WI38 (cell line): ENCODE measurements around the gene SMARCD1.

ENCODE experiments used
- H3K4me3 ChIP-seq: 2 replicates; pipeline ENCODE4 v1.5.1; 2011; ENCODE audit warnings: low read depth, mild to moderate bottlenecking, control low read depth, low read length
- TF ChIP-seq, protein P1 (sequence below): IDR thresholded peaks from 2 replicates; pipeline ENCODE4 v1.5.1; 2012; ENCODE audit warnings: low read depth, mild to moderate bottlenecking, control low read depth, low read length

The SMARCD1 gene

DNA sequence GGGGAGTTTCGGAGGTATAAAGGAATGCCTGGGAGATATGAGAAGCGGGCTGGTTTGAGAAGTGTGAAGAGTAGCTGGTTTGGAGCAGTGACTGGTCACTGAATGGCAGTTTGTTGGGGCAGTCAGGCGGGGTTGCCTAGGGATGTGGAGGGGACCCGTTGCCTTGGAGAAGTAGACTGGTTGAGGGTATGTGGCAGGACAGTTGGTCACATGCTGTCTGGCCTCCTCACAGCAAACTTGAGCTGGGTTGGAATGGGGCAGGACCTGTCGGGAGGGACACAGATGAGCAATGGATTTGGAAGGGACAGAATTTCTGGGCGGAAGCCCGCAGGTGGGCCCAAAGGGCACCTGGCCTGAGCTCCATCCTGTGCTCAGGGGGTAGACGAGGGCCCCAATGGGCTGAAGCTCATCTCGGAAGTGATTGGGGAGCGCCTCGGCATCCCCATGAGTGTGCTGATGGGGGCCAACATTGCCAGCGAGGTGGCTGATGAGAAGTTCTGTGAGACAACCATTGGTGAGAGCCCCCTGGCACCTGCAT is 20.8 kb downstream of the SMARCD1 start:
- TF ChIP-seq, protein P1, sequence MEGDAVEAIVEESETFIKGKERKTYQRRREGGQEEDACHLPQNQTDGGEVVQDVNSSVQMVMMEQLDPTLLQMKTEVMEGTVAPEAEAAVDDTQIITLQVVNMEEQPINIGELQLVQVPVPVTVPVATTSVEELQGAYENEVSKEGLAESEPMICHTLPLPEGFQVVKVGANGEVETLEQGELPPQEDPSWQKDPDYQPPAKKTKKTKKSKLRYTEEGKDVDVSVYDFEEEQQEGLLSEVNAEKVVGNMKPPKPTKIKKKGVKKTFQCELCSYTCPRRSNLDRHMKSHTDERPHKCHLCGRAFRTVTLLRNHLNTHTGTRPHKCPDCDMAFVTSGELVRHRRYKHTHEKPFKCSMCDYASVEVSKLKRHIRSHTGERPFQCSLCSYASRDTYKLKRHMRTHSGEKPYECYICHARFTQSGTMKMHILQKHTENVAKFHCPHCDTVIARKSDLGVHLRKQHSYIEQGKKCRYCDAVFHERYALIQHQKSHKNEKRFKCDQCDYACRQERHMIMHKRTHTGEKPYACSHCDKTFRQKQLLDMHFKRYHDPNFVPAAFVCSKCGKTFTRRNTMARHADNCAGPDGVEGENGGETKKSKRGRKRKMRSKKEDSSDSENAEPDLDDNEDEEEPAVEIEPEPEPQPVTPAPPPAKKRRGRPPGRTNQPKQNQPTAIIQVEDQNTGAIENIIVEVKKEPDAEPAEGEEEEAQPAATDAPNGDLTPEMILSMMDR, result no peak
- H3K4me3 ChIP-seq, result no peak overlapping the region

GRCh38 chr12:50106907-50107306 is 21.8 kb downstream of the SMARCD1 start:
- no peak overlapping the region for H3K4me3 ChIP-seq
- TF ChIP-seq, protein P1, result no peak

DNA sequence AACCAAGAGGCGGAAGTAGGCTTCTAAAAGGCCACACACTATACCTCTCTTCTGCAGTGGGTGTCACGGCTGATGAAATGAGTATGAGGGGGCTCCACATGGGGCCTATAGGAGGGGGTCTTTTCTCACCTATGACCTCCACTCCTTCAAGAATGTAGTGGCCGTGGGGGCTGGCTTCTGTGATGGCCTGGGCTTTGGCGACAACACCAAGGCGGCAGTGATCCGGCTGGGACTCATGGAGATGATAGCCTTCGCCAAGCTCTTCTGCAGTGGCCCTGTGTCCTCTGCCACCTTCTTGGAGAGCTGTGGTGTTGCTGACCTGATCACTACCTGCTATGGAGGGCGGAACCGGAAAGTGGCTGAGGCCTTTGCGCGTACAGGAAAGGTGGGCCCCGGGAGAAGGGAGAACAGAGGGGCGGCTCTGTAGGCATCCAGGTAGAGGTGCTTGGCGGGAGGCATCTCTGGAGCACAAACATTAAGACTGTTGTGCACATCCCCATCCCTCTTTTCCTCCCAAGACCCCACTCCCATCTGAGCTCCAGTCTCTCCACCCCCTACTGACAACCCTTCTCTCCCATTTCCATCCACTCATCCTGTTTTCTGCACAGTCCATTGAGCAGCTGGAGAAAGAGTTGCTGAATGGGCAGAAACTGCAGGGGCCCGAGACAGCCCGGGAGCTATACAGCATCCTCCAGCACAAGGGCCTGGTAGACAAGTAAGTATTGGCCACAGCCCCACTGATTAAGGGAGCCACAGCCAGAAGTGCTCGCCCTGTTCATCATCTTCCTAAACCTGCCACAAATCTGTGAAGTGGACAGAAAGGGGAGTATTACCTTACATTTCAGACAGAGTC is 22.5 kb downstream of the SMARCD1 start:
- TF ChIP-seq, protein P1, result no peak
- H3K4me3 ChIP-seq, result no peak overlapping the region

DNA sequence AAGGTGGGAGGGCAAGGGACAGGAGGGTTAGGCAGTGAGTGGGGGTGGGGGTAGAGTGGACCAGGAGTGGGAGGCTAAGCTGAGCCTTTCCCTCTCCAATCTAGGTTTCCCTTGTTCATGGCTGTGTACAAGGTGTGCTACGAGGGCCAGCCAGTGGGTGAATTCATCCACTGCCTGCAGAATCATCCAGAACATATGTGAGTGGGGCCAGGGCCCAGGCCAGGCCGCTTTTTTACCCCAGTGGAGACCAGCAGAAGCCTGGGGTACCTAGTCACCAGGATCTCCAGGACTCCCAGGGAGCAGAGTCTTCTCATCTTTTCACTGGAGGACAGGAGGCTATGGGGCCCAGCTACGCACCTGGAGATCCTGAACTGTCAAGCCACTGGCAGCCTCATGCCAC is 24.2 kb downstream of the SMARCD1 start:
- H3K4me3 ChIP-seq, result no peak overlapping the region
- TF ChIP-seq, protein P1, result no peak

DNA sequence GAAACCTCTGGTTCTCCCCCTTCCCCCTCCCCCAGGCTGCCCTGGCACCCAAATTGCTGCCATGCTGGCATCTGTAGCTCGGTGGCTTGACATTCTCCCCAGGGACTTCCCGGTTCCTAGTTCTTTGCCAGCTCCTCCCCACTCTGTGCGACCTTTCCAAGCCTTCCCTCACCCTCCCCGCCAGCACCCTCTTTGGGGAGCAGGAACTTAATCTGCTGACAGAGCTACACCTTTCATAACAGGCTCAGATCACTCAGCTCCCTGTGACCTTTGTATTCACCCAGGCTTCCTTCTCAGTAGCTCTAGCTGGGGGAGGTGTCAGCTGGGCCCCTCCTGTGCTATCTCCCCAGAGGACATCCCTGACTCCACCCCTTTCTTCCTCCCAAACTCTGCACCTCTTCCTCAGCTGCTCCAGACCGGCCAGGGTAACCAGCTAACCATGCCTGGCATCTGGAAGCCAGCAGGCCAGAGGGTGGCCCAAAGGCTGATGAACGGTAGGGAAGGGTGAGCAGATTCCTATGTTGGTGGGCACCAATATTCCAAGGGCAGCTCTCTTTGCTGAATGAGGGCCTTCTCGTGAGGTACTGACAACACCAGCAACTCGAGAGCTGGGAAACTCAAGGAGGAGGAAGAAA is 25.1 kb downstream of the SMARCD1 start:
- TF ChIP-seq, protein P1, result no peak
- no peak overlapping the region for H3K4me3 ChIP-seq

DNA sequence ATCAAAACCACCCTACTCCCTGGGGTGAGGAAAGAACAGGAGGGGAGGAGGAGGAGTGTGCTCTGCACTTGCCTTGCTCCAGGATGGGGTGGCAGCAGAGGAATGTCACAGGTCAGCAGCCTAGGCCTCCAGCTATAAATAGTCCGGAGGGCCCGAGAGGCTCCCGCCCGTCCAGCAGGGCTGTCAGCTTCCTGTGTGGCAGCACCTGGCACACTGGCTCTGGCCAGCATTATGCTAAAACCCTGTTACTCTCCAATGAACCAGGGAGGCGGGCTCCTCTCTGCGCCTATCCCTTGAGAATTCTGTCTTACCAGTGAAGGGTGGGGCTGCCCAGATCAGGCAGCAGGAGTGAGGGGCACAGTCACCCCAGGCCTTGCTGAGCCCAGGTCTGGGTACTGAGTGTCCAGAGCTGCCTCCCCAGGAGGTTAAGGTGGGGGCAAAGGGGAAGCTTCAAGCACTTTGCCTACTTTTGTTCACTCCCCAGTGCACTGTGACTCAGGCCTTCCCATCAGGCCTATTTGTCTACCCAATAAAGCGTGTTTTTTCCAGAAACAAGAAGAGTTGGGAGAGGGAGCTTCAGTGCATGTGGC is 25.7 kb downstream of the SMARCD1 start:
- no peak overlapping the region for H3K4me3 ChIP-seq
- TF ChIP-seq, protein P1, result no peak

GRCh38 chr12:50111395-50111692 is 26.2 kb downstream of the SMARCD1 start:
- peak overlapping the region; percentile 29; the same call in 1 of the 2 replicates for H3K4me3 ChIP-seq
- TF ChIP-seq, protein P1, result no peak
